ENCODE results near the gene RNF169.

The RNF169 gene

GRCh38 chr11:74839971-74840370 is 91.3 kb downstream of the RNF169 start:
- FAIRE-seq (no peak), DNase-seq (ENCODE audit: insufficient read length) (no peak)
- no peak for TF ChIP-seq POLR2AphosphoS5 (IDR thresholded peaks at IDR 0.05; ENCODE audit: low read depth, low read length)
- no peak for TF ChIP-seq TAF1 (IDR thresholded peaks at IDR 0.05; ENCODE audit: borderline replicate concordance, low read depth, low read length)
- no peak for TF ChIP-seq POLR2A (IDR thresholded peaks at IDR 0.05; ENCODE audit: low read depth, low read length)

- TF ChIP-seq POLR2A (IDR thresholded peaks at IDR 0.05; ENCODE audit: low read depth, low read length) (no peak), POLR2AphosphoS5 (IDR thresholded peaks at IDR 0.05; ENCODE audit: low read depth, low read length) (no peak), TAF1 (IDR thresholded peaks at IDR 0.05; ENCODE audit: borderline replicate concordance, low read depth, low read length) (no peak)
- no peak for FAIRE-seq
- no peak for DNase-seq (ENCODE audit: insufficient read length)
Measured at GRCh38 chr11:74840486-74840885, 91.8 kb downstream of the RNF169 start.

GRCh38 chr11:74842967-74843366 is 94.3 kb downstream of the RNF169 start:
- no peak for DNase-seq (ENCODE audit: insufficient read length)
- TF ChIP-seq POLR2A (IDR thresholded peaks at IDR 0.05; ENCODE audit: low read depth, low read length) = no peak
- no peak for TF ChIP-seq POLR2AphosphoS5 (IDR thresholded peaks at IDR 0.05; ENCODE audit: low read depth, low read length)
- TF ChIP-seq TAF1 (IDR thresholded peaks at IDR 0.05; ENCODE audit: borderline replicate concordance, low read depth, low read length) = no peak
- no peak for FAIRE-seq

- TF ChIP-seq TAF1 (IDR thresholded peaks at IDR 0.05; ENCODE audit: borderline replicate concordance, low read depth, low read length) = no peak
- no peak for TF ChIP-seq POLR2AphosphoS5 (IDR thresholded peaks at IDR 0.05; ENCODE audit: low read depth, low read length)
- no peak for TF ChIP-seq POLR2A (IDR thresholded peaks at IDR 0.05; ENCODE audit: low read depth, low read length)
- no peak for FAIRE-seq
- no peak for DNase-seq (ENCODE audit: insufficient read length)
Measured at GRCh38 chr11:74844072-74844471, 95.4 kb downstream of the RNF169 start.

- FAIRE-seq (no peak), DNase-seq (ENCODE audit: insufficient read length) (no peak)
- TF ChIP-seq POLR2AphosphoS5 (IDR thresholded peaks at IDR 0.05; ENCODE audit: low read depth, low read length) = no peak
- TF ChIP-seq POLR2A (IDR thresholded peaks at IDR 0.05; ENCODE audit: low read depth, low read length) = no peak
- no peak for TF ChIP-seq TAF1 (IDR thresholded peaks at IDR 0.05; ENCODE audit: borderline replicate concordance, low read depth, low read length)
Measured at GRCh38 chr11:74844865-74845264, 96.2 kb downstream of the RNF169 start.

GRCh38 chr11:74845978-74846517 is 97.4 kb downstream of the RNF169 start:
- no peak for TF ChIP-seq TAF1 (IDR thresholded peaks at IDR 0.05; ENCODE audit: borderline replicate concordance, low read depth, low read length)
- no peak for TF ChIP-seq POLR2A (IDR thresholded peaks at IDR 0.05; ENCODE audit: low read depth, low read length)
- no peak for TF ChIP-seq POLR2AphosphoS5 (IDR thresholded peaks at IDR 0.05; ENCODE audit: low read depth, low read length)
- FAIRE-seq = peak; percentile 9
- DNase-seq (ENCODE audit: insufficient read length) = no peak

GRCh38 chr11:74846770-74847169 is 98.1 kb downstream of the RNF169 start:
- no peak for FAIRE-seq
- DNase-seq (ENCODE audit: insufficient read length) = no peak
- TF ChIP-seq POLR2A (IDR thresholded peaks at IDR 0.05; ENCODE audit: low read depth, low read length) = no peak
- TF ChIP-seq POLR2AphosphoS5 (IDR thresholded peaks at IDR 0.05; ENCODE audit: low read depth, low read length) = no peak
- TF ChIP-seq TAF1 (IDR thresholded peaks at IDR 0.05; ENCODE audit: borderline replicate concordance, low read depth, low read length) = no peak

- DNase-seq (ENCODE audit: insufficient read length) (no peak), FAIRE-seq (no peak)
- no peak for TF ChIP-seq POLR2AphosphoS5 (IDR thresholded peaks at IDR 0.05; ENCODE audit: low read depth, low read length)
- no peak for TF ChIP-seq TAF1 (IDR thresholded peaks at IDR 0.05; ENCODE audit: borderline replicate concordance, low read depth, low read length)
- no peak for TF ChIP-seq POLR2A (IDR thresholded peaks at IDR 0.05; ENCODE audit: low read depth, low read length)
Measured at GRCh38 chr11:74847395-74847794, 98.7 kb downstream of the RNF169 start.

- no peak for FAIRE-seq
- DNase-seq (ENCODE audit: insufficient read length) = no peak
- TF ChIP-seq POLR2AphosphoS5 (IDR thresholded peaks at IDR 0.05; ENCODE audit: low read depth, low read length) (no peak), POLR2A (IDR thresholded peaks at IDR 0.05; ENCODE audit: low read depth, low read length) (no peak), TAF1 (IDR thresholded peaks at IDR 0.05; ENCODE audit: borderline replicate concordance, low read depth, low read length) (no peak)
Measured at GRCh38 chr11:74847895-74848294, 99.2 kb downstream of the RNF169 start.

GRCh38 chr11:74849525-74850391 is 101.1 kb downstream of the RNF169 start:
- FAIRE-seq = no peak
- no peak for TF ChIP-seq TAF1 (IDR thresholded peaks at IDR 0.05; ENCODE audit: borderline replicate concordance, low read depth, low read length)
- TF ChIP-seq POLR2AphosphoS5 (IDR thresholded peaks at IDR 0.05; ENCODE audit: low read depth, low read length) = no peak
- no peak for TF ChIP-seq POLR2A (IDR thresholded peaks at IDR 0.05; ENCODE audit: low read depth, low read length)
- DNase-seq (ENCODE audit: insufficient read length) = no peak

- no peak for TF ChIP-seq POLR2AphosphoS5 (IDR thresholded peaks at IDR 0.05; ENCODE audit: low read depth, low read length)
- no peak for TF ChIP-seq POLR2A (IDR thresholded peaks at IDR 0.05; ENCODE audit: low read depth, low read length)
- no peak for TF ChIP-seq TAF1 (IDR thresholded peaks at IDR 0.05; ENCODE audit: borderline replicate concordance, low read depth, low read length)
- DNase-seq (ENCODE audit: insufficient read length) = no peak
- FAIRE-seq = no peak
Measured at GRCh38 chr11:74853223-74853622, 104.6 kb downstream of the RNF169 start.

GRCh38 chr11:74860743-74861142 is 112.1 kb downstream of the RNF169 start:
- TF ChIP-seq TAF1 (IDR thresholded peaks at IDR 0.05; ENCODE audit: borderline replicate concordance, low read depth, low read length) (no peak), POLR2AphosphoS5 (IDR thresholded peaks at IDR 0.05; ENCODE audit: low read depth, low read length) (no peak)
- FAIRE-seq (no peak), DNase-seq (ENCODE audit: insufficient read length) (no peak)
